ENCODE results near the gene ZNF628.

Gene ZNF628

GRCh38 chr19:55465460-55466240, 10.8 kb upstream of the ZNF628 start:
- H3K4me3 ChIP-seq (replicated peaks; ENCODE audit: low read depth, low read length), result no peak overlapping the region
- no peak for TF ChIP-seq CTCF (IDR thresholded peaks at IDR 0.05; ENCODE audit: low read depth, low read length, missing control alignments)
- DNase-seq (ENCODE audit: extremely low read depth, low read depth), result no peak

GRCh38 chr19:55466241-55466614, 10.2 kb upstream of the ZNF628 start:
- H3K4me3 ChIP-seq (replicated peaks; ENCODE audit: low read depth, low read length), result no peak overlapping the region
- DNase-seq (ENCODE audit: extremely low read depth, low read depth), result no peak

GRCh38 chr19:55467236-55468053, 9.0 kb upstream of the ZNF628 start:
- peak; percentile 98 for TF ChIP-seq CTCF (IDR thresholded peaks at IDR 0.05; ENCODE audit: low read depth, low read length, missing control alignments)
- no peak overlapping the region for H3K4me3 ChIP-seq (replicated peaks; ENCODE audit: low read depth, low read length)
- DNase-seq (ENCODE audit: extremely low read depth, low read depth), result no peak

More at GRCh38 chr19:55466241-55466614, 10.2 kb upstream of the ZNF628 start:
- TF ChIP-seq CTCF (IDR thresholded peaks at IDR 0.05; ENCODE audit: low read depth, low read length, missing control alignments), result no peak

GRCh38 chr19:55468054-55468393, 8.4 kb upstream of the ZNF628 start:
- no peak for DNase-seq (ENCODE audit: extremely low read depth, low read depth)
- no peak overlapping the region for H3K4me3 ChIP-seq (replicated peaks; ENCODE audit: low read depth, low read length)
- no peak for TF ChIP-seq CTCF (IDR thresholded peaks at IDR 0.05; ENCODE audit: low read depth, low read length, missing control alignments)

- no peak for TF ChIP-seq CTCF (IDR thresholded peaks at IDR 0.05; ENCODE audit: low read depth, low read length, missing control alignments)
- no peak for DNase-seq (ENCODE audit: extremely low read depth, low read depth)
- no peak overlapping the region for H3K4me3 ChIP-seq (replicated peaks; ENCODE audit: low read depth, low read length)
These were observed 5.2 kb upstream of the ZNF628 start for GRCh38 chr19:55471266-55471665.

- no peak overlapping the region for H3K4me3 ChIP-seq (replicated peaks; ENCODE audit: low read depth, low read length)
- no peak for TF ChIP-seq CTCF (IDR thresholded peaks at IDR 0.05; ENCODE audit: low read depth, low read length, missing control alignments)
- DNase-seq (ENCODE audit: extremely low read depth, low read depth), result no peak
These were observed 4.0 kb upstream of the ZNF628 start for GRCh38 chr19:55472463-55472862.

Measured in HFF-Myc (cell line).